GM23248 (cell line): ENCODE measurements around the gene CDAN1.

Experiments used
- EZH2 ChIP-seq: fragments of 200-600 bp; sonication (generic); IDR thresholded peaks from 2 replicates; pipeline ENCODE4 v1.6.1; 2018; ENCODE audit warnings: antibody characterized with exemption, mild to moderate bottlenecking; ENCODE audit not compliant: insufficient read depth, poor library complexity, severe bottlenecking
- EZH2phosphoT487 ChIP-seq: fragments of 200-600 bp; sonication (generic); IDR thresholded peaks from 2 replicates; pipeline ENCODE4 v1.6.1; 2018; ENCODE audit warnings: antibody characterized with exemption, moderate library complexity, mild to moderate bottlenecking, low read depth; ENCODE audit not compliant: insufficient read depth

GRCh38 chr15:42687740-42688139 lies 49.2 kb downstream of the CDAN1 start:
- TF ChIP-seq EZH2 (no peak), EZH2phosphoT487 (no peak)
